GM18511 (cell line): ENCODE data around the gene PRDX3.
"Not testable (repeated sequence)": the region's sequence is repeated elsewhere in the genome, so short reads cannot be mapped to it uniquely, and the experiment has no call there.

Experiments used
- ATAC-seq: cut with Tn5 transposase; IDR thresholded peaks from one replicate; pipeline ENCODE4 v1.9.1; 2021; ENCODE audit warnings: mild to moderate bottlenecking, moderate library complexity; ENCODE audit not compliant: unreplicated experiment

PRDX3 gene

DNA sequence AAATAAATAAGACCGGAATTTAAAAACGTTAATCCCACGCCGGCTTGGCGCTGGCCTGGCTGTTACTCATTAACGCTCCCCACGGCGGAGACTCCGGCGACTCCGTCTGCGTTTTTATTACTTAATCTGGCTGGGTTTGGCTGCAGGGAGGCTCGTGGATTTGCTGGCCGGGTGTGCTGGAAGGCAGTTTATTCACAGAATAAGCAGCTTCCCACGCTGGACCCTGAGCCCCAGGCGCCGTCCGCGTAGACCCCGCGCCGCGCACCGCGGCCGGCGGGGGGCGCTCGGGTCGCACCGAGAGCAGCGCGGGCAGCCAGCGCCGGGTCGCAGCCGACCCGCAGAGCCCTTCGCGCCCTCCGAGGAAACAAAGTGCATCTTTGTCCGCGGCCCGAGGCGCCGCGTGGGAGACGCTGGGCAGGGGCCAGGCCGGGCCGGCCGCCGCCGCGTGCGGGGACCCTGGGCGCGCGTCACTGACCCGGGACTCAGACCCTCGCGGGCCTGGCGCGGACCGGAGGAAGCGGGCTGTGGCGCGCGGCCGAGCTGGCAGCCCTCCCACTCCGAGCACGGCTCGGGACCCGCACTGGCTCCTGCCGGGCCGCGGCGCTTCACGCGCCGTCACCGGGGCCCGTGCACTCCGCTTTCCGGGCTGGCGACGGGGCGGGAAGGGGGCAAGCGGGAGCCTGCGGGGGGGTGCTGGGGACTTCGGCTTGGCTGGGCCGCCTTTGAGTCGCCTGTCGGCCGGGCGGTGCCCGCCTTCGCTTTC is 28.2 kb upstream of the PRDX3 start:
- peak; percentile 67 for ATAC-seq

DNA sequence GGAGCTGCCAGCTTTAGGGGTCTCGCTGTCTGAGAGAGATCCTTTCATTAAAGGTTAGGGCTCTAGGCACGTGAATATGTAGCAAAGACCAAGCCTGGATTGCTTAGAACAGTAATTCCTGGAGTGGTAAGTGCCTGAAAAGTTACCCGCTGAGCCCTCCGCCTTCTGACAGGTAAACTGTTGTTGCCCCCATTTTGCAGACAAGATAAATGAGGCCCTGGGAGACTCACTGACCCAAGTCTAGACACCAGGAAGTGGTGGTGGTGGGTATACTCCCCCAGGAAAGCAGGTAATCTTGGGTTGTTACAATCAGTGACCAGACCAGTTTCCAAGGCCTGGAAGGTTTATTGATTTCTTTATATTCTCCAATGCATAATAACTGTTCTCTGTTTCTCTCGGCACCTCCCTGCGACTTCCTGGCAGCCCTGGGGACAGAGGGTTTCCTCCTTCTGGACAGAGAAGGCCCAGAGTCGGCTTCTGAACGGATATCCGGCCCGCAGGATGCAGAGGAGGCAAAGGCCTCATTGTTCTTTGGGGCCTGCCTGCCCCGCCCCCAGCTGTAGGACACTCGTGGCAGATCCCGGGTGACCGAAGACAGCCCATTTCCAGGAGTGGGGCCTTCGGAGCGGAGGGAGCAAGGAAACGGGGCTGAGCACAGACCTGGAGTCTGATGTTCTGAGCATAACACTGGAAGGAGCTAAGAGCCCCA is 27.4 kb upstream of the PRDX3 start:
- ATAC-seq = peak; percentile 35

- no peak for ATAC-seq
Measured at GRCh38 chr10:119203006-119203405, 24.4 kb upstream of the PRDX3 start.

DNA sequence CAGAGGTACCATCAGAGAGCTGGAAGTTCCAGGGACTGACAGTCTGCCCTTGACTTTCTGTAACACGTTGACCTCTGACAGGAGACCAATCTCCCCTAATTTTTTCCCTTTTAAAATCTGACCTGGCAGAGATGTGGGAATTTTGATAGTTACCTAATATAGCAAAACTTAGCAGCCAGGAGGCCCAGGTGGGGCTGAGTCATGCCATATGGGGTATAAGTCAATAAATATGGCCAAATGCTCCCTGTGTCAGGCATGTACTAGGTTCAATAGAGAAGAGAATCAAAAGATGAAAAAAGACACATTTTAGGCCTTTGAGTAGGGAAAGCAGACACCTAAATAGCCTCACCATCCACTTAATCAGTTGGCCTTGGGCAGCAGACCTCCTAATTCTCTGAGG is 22.6 kb upstream of the PRDX3 start:
- no peak for ATAC-seq

DNA sequence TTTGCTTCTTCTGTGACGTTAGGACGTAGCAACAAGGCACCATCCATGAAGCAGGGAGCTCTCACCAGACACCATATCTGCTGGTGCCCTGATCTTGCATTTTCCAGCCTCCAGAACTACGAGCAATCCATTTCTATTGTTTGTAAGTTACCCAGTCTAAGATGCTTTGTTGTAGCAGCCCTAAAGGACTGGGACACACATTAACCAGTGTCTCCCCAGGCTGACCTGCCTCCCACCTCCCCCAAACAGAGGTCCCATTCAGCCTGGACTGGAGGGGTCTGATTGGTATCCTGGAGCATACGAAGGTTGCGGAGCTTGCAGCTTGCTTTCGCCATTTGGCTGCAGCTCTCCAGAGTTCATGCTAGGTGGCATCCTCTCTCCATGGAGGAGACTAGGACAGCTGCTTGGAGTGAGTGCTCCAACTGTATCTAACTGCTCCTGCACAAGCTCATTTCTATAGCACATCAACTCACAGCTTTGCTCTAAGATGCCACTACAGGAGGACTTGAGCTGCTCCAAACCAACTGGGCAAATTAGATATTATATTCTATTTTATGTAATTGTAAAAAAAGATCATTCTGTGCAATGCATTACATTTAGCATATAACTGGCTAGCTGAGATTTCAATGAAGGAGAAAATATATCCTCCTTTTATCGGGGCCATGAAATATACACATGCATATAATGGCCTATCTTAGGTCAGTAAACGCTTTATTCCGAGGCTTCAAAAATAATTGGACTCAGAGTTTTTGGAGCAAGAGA is 20.8 kb upstream of the PRDX3 start:
- no peak for ATAC-seq

- ATAC-seq = no peak
Measured at GRCh38 chr10:119198438-119198837, 19.8 kb upstream of the PRDX3 start.

GRCh38 chr10:119197921-119198320 is 19.3 kb upstream of the PRDX3 start:
- ATAC-seq = no peak

GRCh38 chr10:119191881-119192280 is 13.3 kb upstream of the PRDX3 start:
- ATAC-seq = no peak

- no peak for ATAC-seq
Measured at GRCh38 chr10:119190954-119191785, 12.6 kb upstream of the PRDX3 start.

- ATAC-seq = no peak
Measured at GRCh38 chr10:119190353-119190752, 11.7 kb upstream of the PRDX3 start.

GRCh38 chr10:119189811-119190282 is 11.2 kb upstream of the PRDX3 start:
- ATAC-seq = no peak

GRCh38 chr10:119183664-119184412 is 5.2 kb upstream of the PRDX3 start:
- ATAC-seq = no peak

GRCh38 chr10:119180850-119181400 is 2.3 kb upstream of the PRDX3 start:
- ATAC-seq = not testable (repeated sequence)

DNA sequence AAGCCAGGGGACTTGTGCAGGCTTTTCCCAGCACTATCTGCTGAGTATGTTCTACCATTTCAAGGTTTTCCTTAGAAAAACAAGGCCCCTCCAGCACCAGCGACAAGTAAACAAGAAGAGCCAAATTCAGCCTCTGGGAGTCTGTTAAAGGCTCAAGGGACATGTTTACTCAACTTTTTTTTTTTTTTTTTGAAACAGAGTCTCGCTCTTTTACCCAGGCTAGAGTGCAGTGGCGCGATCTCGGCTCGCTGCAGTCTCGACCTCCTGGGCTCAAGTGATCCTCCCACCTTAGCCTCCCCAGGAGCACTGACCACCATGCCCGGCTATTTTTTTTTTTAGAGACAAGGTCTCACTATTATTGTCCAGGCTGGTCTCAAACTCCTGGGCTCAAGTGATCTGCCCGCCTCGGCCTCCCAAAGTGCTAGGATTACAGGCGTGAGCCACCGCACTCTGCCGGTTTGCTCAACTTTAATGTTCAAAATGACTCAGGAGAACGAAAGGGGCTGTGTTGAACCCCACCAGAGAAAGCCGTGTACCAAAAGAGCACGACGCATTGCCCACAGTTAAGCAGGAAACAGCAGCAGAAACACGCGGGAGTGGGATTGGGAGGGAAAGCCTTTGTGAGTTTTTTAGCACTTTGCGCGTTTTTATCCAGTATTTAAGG is 772 bp downstream of the PRDX3 start:
- ATAC-seq = peak; percentile 33

DNA sequence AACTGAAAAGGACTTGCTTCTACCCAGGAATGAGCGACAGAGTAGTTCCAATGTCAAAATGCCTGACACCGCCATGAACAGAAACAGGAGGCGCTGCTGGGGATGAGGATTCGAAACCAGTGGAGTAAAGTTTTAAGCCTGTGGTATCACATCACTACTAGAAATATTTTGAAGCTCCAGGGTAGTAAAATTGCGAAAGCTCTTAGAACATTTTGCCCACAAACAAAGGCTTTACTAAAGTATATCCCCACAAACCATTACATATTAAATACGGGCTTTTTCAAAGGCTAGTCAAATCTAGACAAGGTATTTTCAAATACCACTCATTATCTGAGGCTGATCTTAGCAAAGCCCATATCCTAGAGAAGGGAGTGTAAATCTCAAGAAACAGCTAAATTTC is 2.4 kb downstream of the PRDX3 start:
- no peak for ATAC-seq

DNA sequence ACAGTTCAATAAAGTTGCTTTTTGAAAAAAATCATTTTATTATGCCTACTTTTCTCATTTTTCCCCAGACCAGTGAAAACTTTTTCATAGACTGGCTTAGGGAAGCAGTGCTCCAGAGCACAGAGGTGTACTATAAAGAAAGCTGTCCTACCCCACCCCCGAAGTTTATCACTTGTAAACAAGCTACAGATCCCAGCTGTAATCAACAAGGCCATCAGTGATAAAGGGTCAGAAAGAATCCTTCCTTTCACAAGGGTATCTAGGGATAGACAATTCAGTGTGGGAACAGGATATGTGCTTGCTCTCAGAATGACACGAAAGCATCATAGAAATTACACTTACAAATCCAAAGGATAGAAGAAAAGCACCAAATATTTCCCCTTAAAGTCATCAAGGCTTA is 4.5 kb downstream of the PRDX3 start:
- no peak for ATAC-seq

- no peak for ATAC-seq
Measured at GRCh38 chr10:119167041-119167440, 11.6 kb downstream of the PRDX3 start.

DNA sequence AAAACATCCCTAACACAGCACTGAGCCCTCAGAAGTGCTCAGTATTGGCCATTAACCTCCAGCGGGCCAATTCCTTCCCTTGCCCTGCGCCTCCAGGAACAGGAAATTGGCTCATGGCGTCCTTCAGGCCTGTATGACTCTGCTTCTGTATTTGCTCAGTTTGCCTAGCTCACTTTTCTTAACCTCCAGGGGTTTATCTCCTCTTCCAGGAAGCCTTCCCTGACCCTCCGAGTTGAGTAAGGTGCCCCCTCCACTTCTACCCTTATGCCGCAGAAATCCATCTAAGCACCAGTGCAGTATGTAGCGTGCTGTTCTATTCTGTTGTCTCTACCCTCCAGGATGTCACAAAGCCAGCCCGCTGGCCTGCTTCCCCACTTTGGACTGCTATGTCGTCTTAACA is 12.0 kb downstream of the PRDX3 start:
- no peak for ATAC-seq

- ATAC-seq = peak; percentile 11
Measured at GRCh38 chr10:119166118-119166500, 12.5 kb downstream of the PRDX3 start.
